Activated CD4-positive, alpha-beta T cell treated with anti-CD3 and anti-CD28 coated beads, Interleukin-2, amount 50 U/mL, for 1 hour (primary cell): ENCODE data around the gene TAGLN3.
A peak's percentile ranks its signal among the peaks of the same experiment; 100 is the strongest.

ENCODE experiments used
- DNase-seq: peaks from one replicate; pipeline ENCODE4 v3.0.0-alpha.2; 2020

Gene TAGLN3

DNA sequence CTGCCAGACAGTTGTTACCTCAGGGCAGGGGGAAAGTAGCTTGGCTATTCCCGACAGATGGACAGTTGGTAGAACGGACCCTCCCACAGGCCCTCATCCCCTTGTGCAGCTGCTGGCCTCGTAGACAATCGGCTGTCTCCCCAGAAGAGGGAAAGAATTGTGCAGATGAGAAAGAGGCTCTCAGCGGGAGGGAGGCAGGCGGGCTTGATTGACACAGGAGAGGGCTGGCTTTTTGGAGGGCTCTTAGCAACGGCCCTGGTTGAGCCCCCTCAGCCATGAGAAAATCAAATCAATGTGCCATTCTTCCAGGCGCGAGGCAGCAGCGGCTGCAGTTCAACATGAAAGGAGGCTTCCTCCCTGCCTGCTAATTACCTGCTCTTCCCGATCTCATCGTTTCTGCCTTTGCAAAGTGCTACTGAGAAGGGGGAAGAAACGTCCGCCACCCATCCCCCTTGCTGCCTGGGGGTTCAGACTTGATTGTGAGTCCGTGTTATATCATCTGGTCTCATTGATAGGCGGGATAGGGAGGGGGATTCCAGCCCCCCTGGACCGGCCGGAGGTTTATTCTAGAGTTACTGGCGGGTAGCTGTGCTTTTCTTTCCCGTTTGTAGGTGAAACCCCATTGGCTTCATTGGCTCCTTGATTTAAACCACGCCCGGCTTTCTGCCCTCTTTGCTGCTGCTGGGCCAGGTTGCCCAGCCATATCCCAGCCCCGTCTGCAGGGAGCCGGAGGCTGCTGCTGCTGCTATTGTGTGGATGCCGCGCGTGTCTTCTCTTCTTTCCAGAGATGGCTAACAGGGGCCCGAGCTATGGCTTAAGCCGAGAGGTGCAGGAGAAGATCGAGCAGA lies at the start of gene TAGLN3:
Gene TAGLN3, plus strand, starts transcription at position 287 of the 848 bp plus-strand sequence. Its CDS starts 501 bp downstream, at position 788.
- no peak for DNase-seq

GRCh38 chr3:111949712-111950111 lies 49.0 kb upstream of the TAGLN3 start:
- DNase-seq = no peak

- no peak for DNase-seq
Measured at GRCh38 chr3:111951032-111951431, 47.7 kb upstream of the TAGLN3 start.

DNA sequence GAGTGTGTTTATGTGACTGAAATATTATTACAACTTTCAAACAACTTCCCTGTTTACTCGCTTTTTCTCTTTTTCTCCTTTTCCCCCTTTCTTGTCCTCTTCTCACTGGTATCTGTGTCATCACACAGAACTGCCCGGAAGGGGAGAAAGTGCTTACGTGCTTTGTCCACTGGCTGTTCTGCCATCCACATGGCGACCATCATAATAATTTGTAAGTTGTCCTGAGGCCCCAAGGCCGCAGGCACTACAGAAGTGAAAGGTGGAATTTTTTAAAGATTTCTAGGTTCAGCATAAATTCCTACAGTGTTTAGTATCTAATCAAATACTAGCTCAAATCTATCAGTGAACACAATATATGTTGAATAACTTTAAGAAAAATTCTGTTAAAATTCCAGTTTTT lies 46.6 kb upstream of the TAGLN3 start:
- no peak for DNase-seq

- DNase-seq = no peak
Measured at GRCh38 chr3:111952866-111953450, 45.8 kb upstream of the TAGLN3 start.

DNA sequence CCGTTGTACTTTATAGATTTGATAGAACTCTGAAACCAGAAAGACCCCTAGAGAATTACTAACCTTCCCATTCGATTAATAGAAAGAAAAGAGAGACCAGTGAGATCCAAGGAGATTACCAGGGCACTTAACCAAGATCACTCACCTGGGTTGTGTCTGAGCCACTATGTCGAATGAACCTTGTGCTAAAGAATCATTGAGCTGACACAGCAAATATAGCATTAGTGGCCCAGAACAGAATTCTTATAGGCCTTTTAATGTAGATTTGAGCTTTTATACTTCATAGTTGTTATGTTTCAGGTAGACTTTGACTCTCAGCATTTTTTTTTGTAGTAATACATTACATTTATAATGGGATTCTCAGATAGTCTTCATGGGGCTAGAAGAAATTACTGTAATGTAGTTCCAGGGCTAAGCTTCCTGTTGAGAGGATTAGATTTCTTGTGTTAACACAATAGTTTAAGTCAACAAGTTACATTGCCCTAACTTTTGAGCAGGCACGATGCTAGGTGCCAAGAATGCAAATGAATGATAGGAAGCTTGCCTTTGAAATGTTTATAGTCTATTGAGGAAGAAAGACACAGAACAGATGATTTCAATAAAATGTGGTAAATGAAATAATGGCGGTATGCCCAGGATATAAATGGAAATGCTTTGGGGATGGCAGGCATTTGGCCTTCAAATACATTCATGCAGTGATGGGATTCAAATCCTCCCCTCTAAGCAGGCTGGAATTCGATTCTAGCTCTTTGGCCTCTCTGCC lies 44.3 kb upstream of the TAGLN3 start:
- no peak for DNase-seq

GRCh38 chr3:111955876-111956275 lies 42.8 kb upstream of the TAGLN3 start:
- no peak for DNase-seq

DNA sequence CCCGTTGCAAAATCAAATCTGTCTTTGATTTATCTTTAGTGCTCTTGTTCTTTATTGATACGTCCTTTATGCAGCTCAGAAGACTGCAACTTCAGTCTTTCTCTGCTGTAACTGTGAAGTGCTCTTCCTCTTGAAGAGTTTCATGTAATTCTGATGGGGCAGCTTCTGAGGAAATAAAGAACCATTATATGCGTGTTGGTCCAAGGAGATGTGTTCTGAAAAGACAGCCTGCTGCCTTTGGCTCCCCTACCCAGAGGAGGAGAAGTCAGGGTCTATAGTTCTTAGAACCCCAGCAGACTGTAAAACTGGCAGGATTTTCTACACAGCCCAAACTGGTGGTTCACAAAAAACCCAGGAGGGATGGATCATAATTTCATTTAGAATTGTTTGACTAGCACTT lies 42.3 kb upstream of the TAGLN3 start:
- no peak for DNase-seq

DNA sequence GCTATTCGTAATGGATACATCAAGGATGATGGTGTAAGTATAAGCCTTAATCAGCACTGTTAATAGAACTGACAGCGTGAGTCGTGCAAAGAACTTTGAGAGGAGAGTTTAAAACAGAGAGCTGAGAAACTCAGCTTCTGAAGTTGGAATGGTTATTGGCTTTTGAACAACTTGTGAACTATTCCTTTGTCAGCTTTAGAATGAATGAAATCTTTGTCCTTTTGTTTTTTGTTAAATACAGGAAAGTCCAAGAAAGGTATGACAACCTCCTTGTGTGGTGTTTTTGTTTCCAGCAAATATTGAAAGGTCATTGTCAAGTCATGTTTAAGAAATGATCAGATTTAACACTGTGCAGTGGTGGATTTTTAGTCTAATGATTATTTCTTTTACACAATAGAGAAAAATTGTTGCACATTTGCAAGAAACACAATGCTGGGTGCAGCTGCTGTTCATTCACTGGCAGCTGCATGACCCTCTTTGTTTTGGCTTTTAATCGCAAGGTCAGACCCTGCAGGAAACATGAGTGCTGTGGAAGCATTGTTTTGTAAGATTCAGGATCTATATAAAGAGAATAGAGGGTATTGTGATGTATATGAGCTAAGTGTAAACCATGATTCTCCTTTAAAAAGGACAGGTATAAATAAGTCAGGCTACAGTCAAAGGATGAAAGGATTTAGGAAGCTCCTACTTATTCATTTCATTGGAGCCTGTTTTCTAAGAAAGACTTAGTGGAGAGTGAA lies 41.6 kb upstream of the TAGLN3 start:
- DNase-seq = no peak

GRCh38 chr3:111961461-111962164 lies 37.1 kb upstream of the TAGLN3 start:
- no peak for DNase-seq

DNA sequence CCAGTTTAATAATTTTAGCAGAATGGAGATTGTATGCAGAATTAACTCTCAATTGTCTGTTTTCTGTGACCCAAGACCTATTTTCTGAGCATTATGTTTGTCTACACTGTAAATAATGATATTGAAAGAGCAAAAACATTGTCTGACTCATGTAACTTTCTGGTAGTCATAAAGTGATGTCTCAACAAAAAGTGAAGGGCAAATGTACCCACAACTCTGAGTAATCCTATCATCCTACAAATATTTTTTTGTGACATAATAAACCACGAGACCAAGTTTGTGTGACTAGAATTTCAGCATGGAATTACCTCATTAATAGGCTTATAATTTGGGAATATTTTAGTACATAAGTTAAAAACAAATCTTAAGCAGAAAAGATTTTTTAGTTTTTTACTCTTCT lies 35.3 kb upstream of the TAGLN3 start:
- DNase-seq = no peak

GRCh38 chr3:111965484-111965883 lies 33.2 kb upstream of the TAGLN3 start:
- DNase-seq = no peak

DNA sequence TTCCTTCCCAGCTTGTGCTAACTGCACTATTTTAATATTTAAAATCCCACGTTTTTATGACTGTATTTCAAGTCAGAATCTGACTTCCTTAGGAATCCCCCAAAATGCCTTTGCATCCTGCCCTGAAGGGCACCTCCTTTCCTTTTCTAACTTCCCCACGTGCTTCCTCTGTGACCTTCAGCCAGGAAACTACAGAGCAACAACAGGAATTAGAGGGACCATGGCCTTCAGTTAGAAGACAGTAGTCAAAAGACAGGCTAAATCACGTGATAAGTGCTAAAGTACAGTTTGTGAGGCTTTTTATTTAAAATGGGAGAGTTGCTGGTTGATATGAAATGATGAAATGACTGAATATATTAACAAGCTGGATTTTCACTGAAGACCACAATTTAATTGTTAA lies 31.7 kb upstream of the TAGLN3 start:
- no peak for DNase-seq

GRCh38 chr3:111967651-111968274 lies 31.0 kb upstream of the TAGLN3 start:
- peak; percentile 80 for DNase-seq

DNA sequence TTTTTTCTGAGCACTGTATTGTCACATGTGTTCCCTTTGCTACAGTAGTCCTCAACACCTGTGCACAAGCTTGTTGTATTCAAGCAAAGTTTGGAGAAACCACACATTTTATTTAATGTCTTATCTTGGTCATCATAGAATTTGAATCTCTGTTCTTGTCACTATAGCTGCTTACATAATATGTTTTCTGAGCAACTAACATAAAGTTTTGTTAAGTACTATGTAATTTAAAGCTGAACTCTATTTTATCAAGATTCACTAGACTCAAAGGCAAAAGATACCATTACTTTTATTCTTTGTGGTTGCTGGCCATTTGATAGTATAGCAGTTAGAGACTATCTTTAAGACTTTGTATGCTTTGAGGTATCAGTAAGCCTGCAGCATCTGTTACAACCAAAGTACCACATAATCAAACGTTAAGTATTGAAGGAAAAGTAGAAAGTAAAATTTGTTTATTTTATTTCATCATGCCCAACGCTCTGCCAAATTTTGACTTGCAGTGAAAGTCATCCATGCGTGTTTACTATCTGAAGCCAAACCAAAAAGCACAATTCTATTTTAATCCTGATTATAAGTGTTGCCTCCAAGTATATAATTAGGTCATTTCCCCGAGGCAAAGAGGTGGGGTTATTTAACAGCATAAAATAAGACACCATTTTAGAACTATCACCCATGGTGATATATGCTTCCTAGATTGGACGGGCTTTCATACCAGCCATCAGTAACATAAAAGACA lies 30.2 kb upstream of the TAGLN3 start:
- DNase-seq = no peak

DNA sequence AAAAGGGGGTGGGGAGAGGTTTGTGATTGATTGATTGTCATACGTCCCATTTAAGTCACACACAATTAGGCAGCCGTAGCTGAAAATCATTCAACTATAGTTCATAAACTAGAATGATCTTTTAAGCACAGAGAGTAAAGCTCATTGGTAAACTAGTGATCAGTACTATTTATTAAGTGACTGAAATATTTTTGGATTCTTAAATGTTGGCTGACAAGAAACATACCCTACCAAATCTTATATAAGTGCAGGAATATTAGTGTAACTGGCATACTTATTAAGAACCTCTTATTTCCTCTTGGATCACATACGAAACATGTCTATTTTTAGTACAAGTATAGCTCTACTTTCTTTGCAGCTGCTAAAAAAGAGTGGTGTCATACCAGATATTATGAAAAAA lies 28.3 kb upstream of the TAGLN3 start:
- DNase-seq = no peak

DNA sequence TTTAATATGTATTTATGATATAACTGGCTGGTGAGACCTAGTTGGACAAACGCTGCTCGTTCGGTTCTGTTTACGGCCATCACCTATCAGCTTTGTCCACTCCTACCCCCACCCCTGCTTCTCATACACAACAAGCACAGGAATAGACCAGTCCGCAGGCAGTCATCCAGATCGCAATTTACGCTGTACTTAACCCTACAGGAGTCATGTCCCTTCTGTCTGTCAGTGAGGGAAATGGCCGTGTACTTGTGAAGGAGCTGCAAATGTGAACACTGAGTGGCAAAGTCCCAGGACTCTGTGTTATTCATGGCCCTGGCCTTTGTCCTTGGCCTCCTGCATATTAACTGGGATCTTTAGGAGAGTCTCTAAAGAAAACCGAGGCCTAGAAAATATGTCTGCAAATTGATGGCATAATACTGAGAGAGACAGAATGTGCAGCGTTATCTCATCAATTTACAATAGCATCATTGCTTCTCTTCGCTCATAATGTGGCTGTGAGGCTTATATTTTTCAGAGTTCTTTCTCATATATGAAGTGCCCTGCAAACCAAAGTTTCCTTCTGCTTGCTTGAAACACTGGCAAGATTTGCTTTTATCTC lies 27.1 kb upstream of the TAGLN3 start:
- DNase-seq = no peak

DNA sequence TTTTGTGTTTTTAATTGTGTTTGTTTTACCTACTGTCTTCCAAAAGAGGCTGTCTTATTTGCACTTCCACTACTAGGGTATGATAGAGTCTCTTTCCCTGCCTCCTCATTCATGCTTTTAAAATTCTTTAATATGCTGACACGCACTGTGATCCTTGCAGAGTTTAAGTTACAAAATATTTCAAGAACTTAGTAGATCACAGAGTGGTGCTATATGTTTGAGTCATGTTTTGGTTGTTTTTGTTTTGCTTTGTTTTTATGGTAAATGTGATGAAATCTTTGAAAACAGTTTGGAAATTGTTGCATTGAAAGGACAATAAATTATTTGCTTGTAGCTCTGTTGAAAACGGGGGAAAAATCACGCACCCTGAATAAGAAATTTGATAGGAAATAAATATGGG lies 25.8 kb upstream of the TAGLN3 start:
- no peak for DNase-seq

DNA sequence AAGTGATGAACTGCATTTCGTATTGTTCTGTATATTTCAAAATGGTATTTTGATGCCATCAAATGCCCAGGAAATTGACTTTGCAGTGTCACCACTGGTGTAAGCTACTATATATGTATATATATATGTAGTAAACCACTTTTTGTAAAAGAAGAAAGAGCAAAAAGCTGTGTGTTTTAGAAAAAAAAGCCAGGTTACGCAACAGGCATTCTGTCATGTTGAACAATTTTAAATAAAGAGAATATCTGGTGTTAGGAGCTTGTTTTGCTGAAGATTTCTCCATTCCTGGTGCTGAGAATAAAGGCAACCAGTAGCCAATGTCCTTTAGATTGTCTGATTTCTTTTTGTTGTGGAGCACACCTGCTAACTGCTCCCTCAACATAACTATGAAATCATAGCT lies 23.6 kb upstream of the TAGLN3 start:
- no peak for DNase-seq

DNA sequence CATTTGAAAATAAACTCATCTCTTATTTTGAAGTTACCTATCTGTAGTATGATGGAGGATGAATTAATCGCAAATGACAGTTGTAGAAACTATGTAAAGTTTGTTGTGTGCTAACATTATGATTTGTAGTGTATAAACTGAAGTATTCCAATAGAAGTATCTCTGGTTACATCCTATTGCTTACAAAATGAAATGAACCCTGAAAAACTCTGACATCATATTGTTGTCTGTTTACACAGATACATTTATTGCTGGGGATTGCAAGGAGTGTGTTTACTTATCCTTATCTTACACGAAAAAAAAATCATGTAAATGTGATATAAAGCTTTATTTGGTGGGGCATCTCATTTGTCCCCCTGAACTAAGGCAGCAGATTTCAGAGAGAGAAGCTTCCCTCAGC lies 22.5 kb upstream of the TAGLN3 start:
- no peak for DNase-seq
